ENCODE data around the gene PHLDB2.

Gene PHLDB2

DNA sequence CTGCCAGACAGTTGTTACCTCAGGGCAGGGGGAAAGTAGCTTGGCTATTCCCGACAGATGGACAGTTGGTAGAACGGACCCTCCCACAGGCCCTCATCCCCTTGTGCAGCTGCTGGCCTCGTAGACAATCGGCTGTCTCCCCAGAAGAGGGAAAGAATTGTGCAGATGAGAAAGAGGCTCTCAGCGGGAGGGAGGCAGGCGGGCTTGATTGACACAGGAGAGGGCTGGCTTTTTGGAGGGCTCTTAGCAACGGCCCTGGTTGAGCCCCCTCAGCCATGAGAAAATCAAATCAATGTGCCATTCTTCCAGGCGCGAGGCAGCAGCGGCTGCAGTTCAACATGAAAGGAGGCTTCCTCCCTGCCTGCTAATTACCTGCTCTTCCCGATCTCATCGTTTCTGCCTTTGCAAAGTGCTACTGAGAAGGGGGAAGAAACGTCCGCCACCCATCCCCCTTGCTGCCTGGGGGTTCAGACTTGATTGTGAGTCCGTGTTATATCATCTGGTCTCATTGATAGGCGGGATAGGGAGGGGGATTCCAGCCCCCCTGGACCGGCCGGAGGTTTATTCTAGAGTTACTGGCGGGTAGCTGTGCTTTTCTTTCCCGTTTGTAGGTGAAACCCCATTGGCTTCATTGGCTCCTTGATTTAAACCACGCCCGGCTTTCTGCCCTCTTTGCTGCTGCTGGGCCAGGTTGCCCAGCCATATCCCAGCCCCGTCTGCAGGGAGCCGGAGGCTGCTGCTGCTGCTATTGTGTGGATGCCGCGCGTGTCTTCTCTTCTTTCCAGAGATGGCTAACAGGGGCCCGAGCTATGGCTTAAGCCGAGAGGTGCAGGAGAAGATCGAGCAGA lies 139.8 kb downstream of the PHLDB2 start, which contains the start of gene TAGLN3:
TAGLN3 (plus strand) TSS at position 287 of the 848 bp plus-strand sequence; CDS start at position 788, 501 bp downstream.
- Mint-ChIP-seq H3K36me3 (ENCODE audit: low read depth) (peaks cover 12% of the 10 kb centered on the region), H3K4me1 (peaks cover 54% of the 10 kb centered on the region), H3K27ac (peak within 1 kb of the TSS; percentile 80), H3K9me3 (no peaks in the 10 kb centered on the region), H3K27me3 (ENCODE audit: low read depth, poor library complexity) (peaks cover 2% of the 10 kb centered on the region), H3K4me3 (peak within 1 kb of the TSS; percentile 96)
- TF ChIP-seq, protein P1, sequence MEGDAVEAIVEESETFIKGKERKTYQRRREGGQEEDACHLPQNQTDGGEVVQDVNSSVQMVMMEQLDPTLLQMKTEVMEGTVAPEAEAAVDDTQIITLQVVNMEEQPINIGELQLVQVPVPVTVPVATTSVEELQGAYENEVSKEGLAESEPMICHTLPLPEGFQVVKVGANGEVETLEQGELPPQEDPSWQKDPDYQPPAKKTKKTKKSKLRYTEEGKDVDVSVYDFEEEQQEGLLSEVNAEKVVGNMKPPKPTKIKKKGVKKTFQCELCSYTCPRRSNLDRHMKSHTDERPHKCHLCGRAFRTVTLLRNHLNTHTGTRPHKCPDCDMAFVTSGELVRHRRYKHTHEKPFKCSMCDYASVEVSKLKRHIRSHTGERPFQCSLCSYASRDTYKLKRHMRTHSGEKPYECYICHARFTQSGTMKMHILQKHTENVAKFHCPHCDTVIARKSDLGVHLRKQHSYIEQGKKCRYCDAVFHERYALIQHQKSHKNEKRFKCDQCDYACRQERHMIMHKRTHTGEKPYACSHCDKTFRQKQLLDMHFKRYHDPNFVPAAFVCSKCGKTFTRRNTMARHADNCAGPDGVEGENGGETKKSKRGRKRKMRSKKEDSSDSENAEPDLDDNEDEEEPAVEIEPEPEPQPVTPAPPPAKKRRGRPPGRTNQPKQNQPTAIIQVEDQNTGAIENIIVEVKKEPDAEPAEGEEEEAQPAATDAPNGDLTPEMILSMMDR (IDR thresholded peaks at IDR 0.05) = no peak
- DNase-seq = peak; percentile 60

DNA sequence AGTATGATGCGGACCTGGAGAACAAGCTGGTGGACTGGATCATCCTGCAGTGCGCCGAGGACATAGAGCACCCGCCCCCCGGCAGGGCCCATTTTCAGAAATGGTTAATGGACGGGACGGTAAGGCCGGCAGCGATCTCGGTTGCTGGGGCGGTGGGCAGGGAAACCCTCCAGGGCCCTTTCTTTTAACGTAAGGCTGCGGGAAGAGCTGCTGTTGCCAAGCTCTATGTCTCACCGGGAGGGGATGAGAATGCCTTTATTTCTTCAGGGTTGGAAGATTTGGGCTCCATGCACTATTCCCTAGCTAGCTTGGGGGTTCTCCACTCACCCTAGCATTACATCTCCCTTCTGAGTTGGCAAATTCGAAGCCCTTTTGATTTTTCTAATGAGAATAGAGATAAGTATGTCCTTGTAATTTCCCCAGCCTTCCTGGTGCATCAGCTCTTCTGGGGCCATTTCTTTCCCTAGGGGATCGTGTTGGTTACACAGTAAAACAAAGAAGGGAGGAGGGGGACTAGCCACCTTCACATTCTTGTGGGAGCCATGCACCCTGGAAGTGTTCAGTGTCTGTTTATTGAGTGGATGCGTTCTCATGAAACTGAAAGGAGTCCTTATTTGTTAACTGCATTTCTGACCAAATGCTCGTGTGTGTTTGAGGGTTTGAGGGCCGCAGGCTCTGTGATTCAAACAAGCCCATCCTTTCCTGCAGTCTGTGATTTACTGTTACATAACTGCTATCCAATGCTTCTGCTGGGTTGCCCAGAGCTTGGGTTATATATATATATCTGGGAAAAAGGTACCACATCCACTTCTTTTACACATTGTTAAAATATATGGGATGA lies 140.6 kb downstream of the PHLDB2 start:
- H3K36me3 Mint-ChIP-seq (ENCODE audit: low read depth) = peaks cover 20% of the 10 kb centered on the region
- H3K9me3 Mint-ChIP-seq = no peaks in the 10 kb centered on the region
- peak overlapping the region; percentile 80 for H3K27ac Mint-ChIP-seq
- H3K27me3 Mint-ChIP-seq (ENCODE audit: low read depth, poor library complexity) = peaks cover 2% of the 10 kb centered on the region
- H3K4me3 Mint-ChIP-seq = peak overlapping the region; percentile 96
- peaks cover 59% of the 10 kb centered on the region for H3K4me1 Mint-ChIP-seq
- DNase-seq = no peak
- TF ChIP-seq, protein P1 (IDR thresholded peaks at IDR 0.05) = no peak

DNA sequence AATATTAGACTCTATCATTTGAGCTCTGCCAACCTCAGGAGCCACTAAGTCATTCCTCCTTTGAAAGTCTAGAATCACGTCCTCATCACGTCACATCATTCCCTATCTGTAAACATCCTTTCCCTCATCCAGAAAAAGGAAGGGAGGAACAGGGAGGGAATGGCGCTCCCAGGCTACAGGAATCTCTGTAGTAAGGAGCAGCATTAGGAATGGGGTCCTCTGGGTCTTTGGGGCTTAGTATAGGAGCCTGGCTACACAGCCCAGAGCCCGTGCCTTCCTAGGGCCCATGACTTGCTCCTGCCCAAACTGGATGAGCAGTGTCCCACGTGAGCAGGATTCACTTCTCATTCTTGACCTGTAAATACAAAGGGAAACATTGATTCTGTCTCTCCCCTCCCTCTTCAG lies 141.3 kb downstream of the PHLDB2 start:
- peak overlapping the region; percentile 96 for H3K4me3 Mint-ChIP-seq
- H3K4me1 Mint-ChIP-seq = peaks cover 65% of the 10 kb centered on the region

DNA sequence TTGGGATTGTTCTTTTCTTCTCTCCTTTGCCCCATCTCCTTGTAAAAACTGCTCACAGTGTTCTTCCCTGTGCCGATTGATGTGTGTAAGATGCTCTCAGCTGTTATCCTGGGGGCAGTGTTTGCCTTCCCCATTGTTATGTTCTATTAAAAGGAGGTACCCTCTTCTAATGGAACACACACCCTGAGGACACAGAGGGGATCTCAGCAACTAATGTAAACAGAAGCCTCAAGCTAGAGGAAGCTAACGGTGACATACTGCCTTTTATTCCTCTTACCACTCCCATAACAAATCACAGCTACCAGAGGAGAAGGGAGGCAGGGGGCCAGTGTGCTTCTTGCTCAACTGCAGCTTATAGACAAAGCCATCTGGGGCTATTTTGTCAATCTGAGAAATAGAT lies 141.9 kb downstream of the PHLDB2 start:
- H3K27me3 Mint-ChIP-seq (ENCODE audit: low read depth, poor library complexity) = peaks cover 2% of the 10 kb centered on the region
- TF ChIP-seq, protein P1 (IDR thresholded peaks at IDR 0.05) = no peak
- peaks cover 67% of the 10 kb centered on the region for H3K4me1 Mint-ChIP-seq
- H3K27ac Mint-ChIP-seq = peak overlapping the region; percentile 88
- peak overlapping the region; percentile 96 for H3K4me3 Mint-ChIP-seq
- no peak for DNase-seq
- H3K9me3 Mint-ChIP-seq = no peaks in the 10 kb centered on the region
- peaks cover 29% of the 10 kb centered on the region for H3K36me3 Mint-ChIP-seq (ENCODE audit: low read depth)

More for the DNA sequence above, 141.3 kb downstream of the PHLDB2 start:
- no peak for DNase-seq
- Mint-ChIP-seq H3K9me3 (no peaks in the 10 kb centered on the region), H3K27ac (peak overlapping the region; percentile 88), H3K27me3 (ENCODE audit: low read depth, poor library complexity) (peaks cover 2% of the 10 kb centered on the region), H3K36me3 (ENCODE audit: low read depth) (peaks cover 27% of the 10 kb centered on the region)
- TF ChIP-seq, protein P1 (IDR thresholded peaks at IDR 0.05) = no peak

DNA sequence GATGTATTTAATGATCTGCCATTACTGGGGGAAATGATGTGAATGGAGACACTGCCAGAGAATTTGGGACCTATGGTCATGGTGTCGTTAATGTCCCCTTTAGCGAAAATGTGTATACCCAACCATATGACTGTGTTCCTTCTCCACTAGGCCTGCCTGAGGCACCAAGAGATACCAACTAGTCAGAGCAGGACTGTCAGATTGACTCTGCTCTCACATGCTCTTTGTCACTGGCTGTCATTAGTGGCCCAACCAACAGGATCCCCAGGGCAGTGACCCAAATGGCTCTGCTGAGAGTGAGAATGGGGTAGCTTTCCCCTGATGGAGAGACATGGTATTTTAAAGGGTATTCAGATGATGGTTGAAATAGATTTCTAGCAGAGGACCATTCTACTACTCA lies 142.5 kb downstream of the PHLDB2 start:
- Mint-ChIP-seq H3K9me3 (no peaks in the 10 kb centered on the region), H3K27me3 (ENCODE audit: low read depth, poor library complexity) (peaks cover 2% of the 10 kb centered on the region), H3K4me1 (peaks cover 67% of the 10 kb centered on the region), H3K36me3 (ENCODE audit: low read depth) (peaks cover 34% of the 10 kb centered on the region), H3K4me3 (peak overlapping the region; percentile 96), H3K27ac (no peak overlapping the region)
- TF ChIP-seq, protein P1 (IDR thresholded peaks at IDR 0.05) = no peak
- no peak for DNase-seq
